ENCODE results near the gene SLC43A1. TPM values are rescaled to one million over a fixed set of nuclear protein-coding genes. Genes with fewer than 3 reads are reported as not detected.
A peak's percentile ranks its signal among the peaks of the same experiment; 100 is the strongest.

The SLC43A1 gene
- total RNA-seq, 2 experiments from 2014 or later, result 32.1 to 34.0 TPM

- intact Hi-C loops (cut with micrococcal nuclease), result no loop called here
- no peak for ATAC-seq
Observed at GRCh38 chr11:57552479-57552878, 37.0 kb upstream of the SLC43A1 start.

DNA sequence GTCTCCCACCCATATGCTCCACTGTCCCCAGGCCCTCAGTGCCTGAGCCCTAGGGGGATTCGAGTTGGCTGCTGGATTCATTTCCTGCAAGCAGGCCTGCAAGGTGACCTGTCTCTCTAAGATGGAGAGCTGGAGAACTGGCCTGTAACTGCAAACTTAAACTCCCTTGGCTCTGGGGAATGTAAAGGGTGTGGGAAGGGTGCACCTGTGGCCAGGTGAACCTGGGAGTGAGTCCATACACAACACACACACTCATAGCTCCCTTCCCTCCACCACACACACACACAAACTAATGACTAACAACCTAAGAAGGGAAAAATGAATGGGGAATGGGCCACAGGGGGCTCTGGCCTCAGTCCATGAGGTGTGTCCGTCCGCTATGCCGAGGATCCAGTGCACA, 36.4 kb upstream of the SLC43A1 start:
- CTCF ChIA-PET, result interaction anchor here (1.7 to 2.0 kb wide), 2 partner anchors 16 to 93 kb away, joined by 4 to 8 read pairs; partner anchors contain the start of gene UBE2L6
- Mint-ChIP-seq H3K27ac (no peak overlapping the region), H3K4me3 (no peak overlapping the region), H3K4me1 (ENCODE audit: low read depth) (peaks cover 18% of the 10 kb centered on the region), H3K36me3 (ENCODE audit: low read depth) (peaks cover 48% of the 10 kb centered on the region), H3K27me3 (no peaks in the 10 kb centered on the region), H3K9me3 (no peaks in the 10 kb centered on the region)
- ATAC-seq (no peak), DNase-seq (no peak)
- POLR2A ChIA-PET, result interaction anchor here (1.4 to 1.5 kb wide), 2 partner anchors 13 to 76 kb away, joined by 3 to 4 read pairs; no protein-coding TSS in a partner anchor
- intact Hi-C loops (cut with micrococcal nuclease), result no loop called here
- TF ChIP-seq CTCF (IDR thresholded peaks at IDR 0.05), result no peak

More at GRCh38 chr11:57552479-57552878, 37.0 kb upstream of the SLC43A1 start:
- CTCF ChIA-PET, result interaction anchor here (2.0 kb wide), 1 partner anchor 16 kb away, joined by 8 read pairs; the partner anchor contains the start of gene UBE2L6
- POLR2A ChIA-PET, result interaction anchor here (1.4 kb wide), 1 partner anchor 76 kb away, joined by 3 read pairs; no protein-coding TSS in a partner anchor
- Mint-ChIP-seq H3K27ac (peak overlapping the region; percentile 24), H3K4me1 (ENCODE audit: low read depth) (peaks cover 13% of the 10 kb centered on the region), H3K36me3 (ENCODE audit: low read depth) (peaks cover 52% of the 10 kb centered on the region), H3K4me3 (no peak overlapping the region), H3K9me3 (no peaks in the 10 kb centered on the region), H3K27me3 (no peaks in the 10 kb centered on the region)
- TF ChIP-seq CTCF (IDR thresholded peaks at IDR 0.05), result no peak
- no peak for DNase-seq

GRCh38 chr11:57549983-57550382, 34.5 kb upstream of the SLC43A1 start:
- no peak for TF ChIP-seq CTCF (IDR thresholded peaks at IDR 0.05)
- Mint-ChIP-seq H3K4me1 (ENCODE audit: low read depth) (peaks cover 16% of the 10 kb centered on the region), H3K9me3 (no peaks in the 10 kb centered on the region), H3K27me3 (no peaks in the 10 kb centered on the region), H3K4me3 (no peak overlapping the region), H3K27ac (peak overlapping the region; percentile 20), H3K36me3 (ENCODE audit: low read depth) (peaks cover 37% of the 10 kb centered on the region)
- POLR2A ChIA-PET, result interaction anchor here (0.7 to 0.8 kb wide), 2 partner anchors 15 to 16 kb away, joined by 3 to 4 read pairs; no protein-coding TSS in a partner anchor
- DNase-seq (no peak), ATAC-seq (no peak)
- CTCF ChIA-PET, result interaction anchor here (0.9 to 1.7 kb wide), 7 partner anchors 23 to 95 kb away, joined by 3 to 6 read pairs (median 4); no protein-coding TSS in a partner anchor
- intact Hi-C loops (cut with micrococcal nuclease), result no loop called here

- Mint-ChIP-seq H3K9me3 (no peaks in the 10 kb centered on the region), H3K4me1 (ENCODE audit: low read depth) (peaks cover 16% of the 10 kb centered on the region), H3K27me3 (no peaks in the 10 kb centered on the region), H3K4me3 (no peak overlapping the region), H3K27ac (peak overlapping the region; percentile 80), H3K36me3 (ENCODE audit: low read depth) (peaks cover 25% of the 10 kb centered on the region)
- ATAC-seq (peak; percentile 87), DNase-seq (peak; percentile 54)
- POLR2A ChIA-PET, result interaction anchor here (1.1 to 1.6 kb wide), 4 partner anchors 12 to 93 kb away, joined by 3 to 7 read pairs (median 5); partner anchors contain the start of gene UBE2L6
- TF ChIP-seq CTCF (IDR thresholded peaks at IDR 0.05), result no peak
- CTCF ChIA-PET, result interaction anchor here (0.6 to 1.5 kb wide), 11 partner anchors 12 to 253 kb away, joined by 3 to 6 read pairs (median 3); no protein-coding TSS in a partner anchor
- intact Hi-C loops (cut with micrococcal nuclease), result no loop called here
Observed at GRCh38 chr11:57547854-57548377, 32.4 kb upstream of the SLC43A1 start.

Data from activated CD8-positive, alpha-beta T cell treated with anti-CD3 and anti-CD28 coated beads for 36 hours (primary cell).